Urothelium cell line (cell line): ENCODE data around the gene MAP3K2.
A peak's percentile ranks its signal among the peaks of the same experiment; 100 is the strongest.

Experiments
- DNase-seq: peaks from one replicate; pipeline ENCODE4 v3.0.0; 2011; ENCODE audit warnings: low spot score, mixed read lengths
- FAIRE-seq: peaks from 2 replicates; lab custom pipeline; 2011; peaks lifted over from hg19 to GRCh38; lab: Jason Lieb, UNC

The MAP3K2 gene

GRCh38 chr2:127386246-127386645, 1.5 kb downstream of the MAP3K2 start:
- no peak for DNase-seq
- FAIRE-seq: no peak

- DNase-seq (no peak), FAIRE-seq (no peak)
Measured at GRCh38 chr2:127384529-127384928, 3.2 kb downstream of the MAP3K2 start.

- no peak for FAIRE-seq
- DNase-seq: no peak
Measured at GRCh38 chr2:127382831-127383230, 4.9 kb downstream of the MAP3K2 start.

GRCh38 chr2:127381762-127382161, 6.0 kb downstream of the MAP3K2 start:
- no peak for DNase-seq

GRCh38 chr2:127379712-127380355, 7.9 kb downstream of the MAP3K2 start:
- DNase-seq (no peak), FAIRE-seq (no peak)

More at GRCh38 chr2:127381762-127382161, 6.0 kb downstream of the MAP3K2 start:
- no peak for FAIRE-seq

- DNase-seq: no peak
- peak; percentile 66 for FAIRE-seq
Measured at GRCh38 chr2:127378720-127379119, 9.1 kb downstream of the MAP3K2 start.

GRCh38 chr2:127377262-127377661, 10.5 kb downstream of the MAP3K2 start:
- FAIRE-seq: no peak
- no peak for DNase-seq

GRCh38 chr2:127376257-127376656, 11.5 kb downstream of the MAP3K2 start:
- no peak for FAIRE-seq
- no peak for DNase-seq

- no peak for DNase-seq
- no peak for FAIRE-seq
Measured at GRCh38 chr2:127373362-127374083, 14.3 kb downstream of the MAP3K2 start.

- no peak for FAIRE-seq
- no peak for DNase-seq
Measured at GRCh38 chr2:127371037-127371436, 16.7 kb downstream of the MAP3K2 start.

- DNase-seq: no peak
- FAIRE-seq: no peak
Measured at GRCh38 chr2:127370010-127370409, 17.8 kb downstream of the MAP3K2 start.

GRCh38 chr2:127365211-127365643, 22.5 kb downstream of the MAP3K2 start:
- DNase-seq (no peak), FAIRE-seq (no peak)

- DNase-seq (no peak), FAIRE-seq (no peak)
Measured at GRCh38 chr2:127362971-127363370, 24.8 kb downstream of the MAP3K2 start.

- FAIRE-seq (no peak), DNase-seq (no peak)
Measured at GRCh38 chr2:127361929-127362885, 25.6 kb downstream of the MAP3K2 start.

- FAIRE-seq: no peak
- no peak for DNase-seq
Measured at GRCh38 chr2:127360242-127360641, 27.5 kb downstream of the MAP3K2 start.

- DNase-seq (no peak), FAIRE-seq (no peak)
Measured at GRCh38 chr2:127359520-127359919, 28.3 kb downstream of the MAP3K2 start.

- FAIRE-seq (no peak), DNase-seq (no peak)
Measured at GRCh38 chr2:127358971-127359370, 28.8 kb downstream of the MAP3K2 start.

GRCh38 chr2:127358044-127358443, 29.7 kb downstream of the MAP3K2 start:
- FAIRE-seq: no peak
- no peak for DNase-seq

- FAIRE-seq (no peak), DNase-seq (no peak)
Measured at GRCh38 chr2:127357591-127357990, 30.2 kb downstream of the MAP3K2 start.

- FAIRE-seq (no peak), DNase-seq (no peak)
Measured at GRCh38 chr2:127356531-127356930, 31.2 kb downstream of the MAP3K2 start.

- DNase-seq (peak; percentile 25), FAIRE-seq (no peak)
Measured at GRCh38 chr2:127355407-127356008, 32.3 kb downstream of the MAP3K2 start.
